Activated CD4-positive, alpha-beta T cell treated with anti-CD3 and anti-CD28 coated beads for 1 hour (primary cell): ENCODE data around the gene MED12L.
"Not testable (repeated sequence)": the region's sequence is repeated elsewhere in the genome, so short reads cannot be mapped to it uniquely, and the experiment has no call there.

Experiments used
- DNase-seq: peaks from one replicate; pipeline ENCODE4 v3.0.0-alpha.2; 2020

MED12L gene

DNA sequence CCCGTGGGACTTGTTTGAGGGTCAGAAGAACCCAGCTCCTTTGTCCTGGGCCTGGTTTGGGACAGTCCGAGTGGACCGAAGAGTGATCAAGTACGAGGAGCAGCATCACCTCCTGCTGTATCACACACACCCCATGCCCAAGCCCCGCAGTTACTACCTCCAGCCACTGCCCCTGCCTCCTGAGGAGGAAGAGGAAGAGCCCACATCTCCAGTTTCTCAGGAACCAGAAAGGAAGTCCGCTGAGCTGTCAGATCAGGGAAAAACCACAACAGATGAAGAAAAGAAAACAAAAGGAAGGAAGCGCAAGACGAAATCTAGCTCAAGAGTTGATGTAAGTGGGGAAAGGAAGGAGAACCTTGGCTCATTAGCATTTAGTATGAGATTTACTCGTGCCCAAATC is 302.4 kb downstream of the MED12L start:
- no peak for DNase-seq

DNA sequence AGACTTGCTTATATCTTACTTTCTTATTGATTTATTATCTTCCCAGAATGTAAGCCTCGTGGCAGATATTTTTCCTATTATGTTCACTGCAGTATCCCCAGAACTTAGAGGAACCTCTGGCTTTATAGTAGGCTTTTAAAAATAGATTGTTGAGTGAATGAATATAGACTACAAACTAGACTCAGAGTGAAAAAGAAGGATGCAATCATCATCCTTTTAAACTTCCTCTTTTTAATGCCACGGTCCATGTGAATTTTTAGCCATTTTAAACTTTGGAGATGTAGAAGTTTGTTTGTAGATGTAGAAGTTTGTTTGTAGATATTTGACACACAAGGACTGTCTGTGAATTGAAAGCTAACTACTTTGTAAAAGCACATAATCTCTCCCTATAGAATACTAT is 306.3 kb downstream of the MED12L start:
- DNase-seq: no peak

GRCh38 chr3:151392191-151392590 is 306.7 kb downstream of the MED12L start:
- DNase-seq: not testable (repeated sequence)

DNA sequence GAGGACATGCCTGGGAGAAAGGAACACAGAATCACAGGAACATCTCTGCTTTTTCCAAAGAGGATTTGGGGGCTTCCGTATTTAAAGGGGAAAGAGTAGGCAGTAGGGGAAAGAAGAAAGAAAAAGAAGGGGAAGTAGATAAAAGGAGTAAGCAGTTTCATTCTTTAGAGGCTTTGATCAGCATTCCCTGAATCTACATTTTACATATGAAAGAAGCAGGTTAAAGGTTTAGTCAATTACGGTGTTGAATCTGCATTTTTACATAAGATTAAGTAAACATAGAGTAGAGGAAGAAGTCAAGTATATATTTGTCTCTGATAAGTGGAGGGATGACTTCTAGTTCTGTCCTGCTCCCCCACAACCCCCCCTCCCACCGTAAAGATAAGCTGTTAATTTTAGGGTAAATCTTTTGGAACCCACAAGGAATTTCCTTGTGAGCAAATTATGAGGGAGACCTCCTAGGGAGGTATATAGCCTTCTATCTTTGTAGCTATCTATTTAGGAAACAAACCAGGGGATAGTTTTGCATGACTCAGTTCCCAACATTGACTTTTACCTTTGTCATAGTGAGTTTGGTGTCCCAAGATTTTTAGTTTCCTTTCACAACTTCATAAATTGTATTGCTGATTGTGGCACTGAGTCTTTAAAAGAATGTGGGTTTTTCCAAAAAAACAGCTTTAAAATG is 307.8 kb downstream of the MED12L start:
- DNase-seq: no peak

DNA sequence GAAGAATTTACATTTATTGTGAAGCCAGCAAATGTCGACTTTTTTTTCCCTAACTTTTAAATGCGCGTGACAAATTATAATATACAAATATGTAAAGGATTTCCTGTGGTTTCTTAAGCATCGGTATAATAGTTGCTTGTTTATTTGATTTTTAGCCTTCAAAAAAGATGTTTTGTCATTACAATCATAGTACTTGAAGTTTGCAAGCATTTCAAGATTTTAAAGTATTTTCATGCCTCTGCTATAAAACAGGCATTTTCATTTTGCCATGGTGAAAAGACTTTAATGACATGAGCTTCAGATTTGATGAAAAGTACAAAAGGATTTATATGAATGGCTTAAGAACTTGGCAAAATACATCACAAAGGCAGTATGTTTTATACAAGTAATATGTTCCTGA is 308.5 kb downstream of the MED12L start:
- no peak for DNase-seq

DNA sequence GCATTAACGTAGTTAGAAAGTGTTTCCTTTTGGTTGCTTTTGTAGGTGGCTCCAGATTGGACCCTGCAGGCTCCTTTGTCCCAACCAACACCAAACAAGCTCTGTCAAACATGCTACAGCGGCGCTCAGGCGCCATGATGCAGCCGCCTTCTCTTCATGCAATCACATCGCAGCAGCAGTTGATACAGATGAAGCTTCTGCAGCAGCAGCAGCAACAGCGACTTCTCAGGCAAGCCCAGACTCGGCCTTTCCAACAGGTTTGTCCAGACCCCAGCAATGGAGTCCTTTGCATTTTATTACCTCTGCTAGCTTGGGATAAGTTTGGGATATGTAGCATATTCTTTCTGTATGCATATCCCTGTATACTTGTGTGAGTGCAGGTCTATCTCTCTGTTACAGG is 309.1 kb downstream of the MED12L start:
- no peak for DNase-seq

DNA sequence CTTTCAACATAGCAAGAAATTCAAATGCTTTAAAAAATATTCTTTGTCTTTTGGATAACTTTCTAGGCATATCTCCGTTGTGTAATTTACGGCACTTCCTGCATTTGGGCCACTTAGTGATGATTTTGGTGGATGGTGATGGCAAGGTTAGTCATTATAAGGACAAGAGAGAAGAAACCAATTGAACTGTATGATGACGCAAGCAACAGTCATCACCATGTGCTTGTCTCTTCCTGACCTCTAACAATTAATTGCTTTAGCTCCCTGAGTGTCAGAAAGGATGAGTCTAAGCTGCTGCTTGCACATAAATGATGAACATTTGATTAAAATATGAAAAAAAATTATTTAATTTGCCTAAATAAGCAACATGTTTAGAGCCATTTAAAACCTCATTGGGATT is 310.3 kb downstream of the MED12L start:
- no peak for DNase-seq

DNA sequence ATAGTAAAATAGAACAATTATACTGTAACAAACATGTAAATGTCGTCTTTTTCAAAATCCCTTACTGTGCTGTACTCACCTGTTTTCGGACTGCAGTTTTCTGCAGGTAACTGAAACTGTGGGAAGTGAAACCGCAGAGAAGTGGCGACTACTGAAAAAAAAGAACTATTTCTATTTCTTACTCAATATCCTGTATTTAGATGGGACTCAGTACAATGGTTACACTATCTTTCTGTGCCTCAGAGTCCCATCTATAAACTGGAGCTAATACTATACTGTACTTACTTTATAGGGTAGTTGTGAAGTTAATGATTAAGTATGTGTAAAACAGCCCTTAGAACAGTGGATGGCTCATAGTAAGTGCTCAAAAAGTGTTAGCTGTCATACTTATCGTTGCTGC is 313.4 kb downstream of the MED12L start:
- no peak for DNase-seq

GRCh38 chr3:151400341-151400740 is 314.9 kb downstream of the MED12L start:
- no peak for DNase-seq

DNA sequence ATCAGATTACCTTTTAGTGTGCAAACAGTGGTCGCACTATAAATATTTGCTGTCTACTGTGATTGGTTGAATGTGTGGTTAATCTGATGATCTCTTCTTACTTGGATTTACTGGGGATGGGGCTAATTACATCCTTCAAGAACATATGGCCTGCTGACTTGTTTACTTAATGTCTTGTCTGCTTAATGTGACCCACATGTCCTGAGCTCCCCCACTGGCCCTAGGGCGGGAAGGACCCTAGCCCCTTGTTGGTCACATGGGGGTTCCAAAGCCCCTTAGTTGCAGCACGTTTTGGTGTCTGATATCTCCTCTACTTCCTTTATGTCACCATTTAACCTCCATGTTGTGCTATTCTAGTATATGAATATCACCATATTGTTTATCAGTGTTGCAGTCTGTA is 316.9 kb downstream of the MED12L start:
- no peak for DNase-seq

DNA sequence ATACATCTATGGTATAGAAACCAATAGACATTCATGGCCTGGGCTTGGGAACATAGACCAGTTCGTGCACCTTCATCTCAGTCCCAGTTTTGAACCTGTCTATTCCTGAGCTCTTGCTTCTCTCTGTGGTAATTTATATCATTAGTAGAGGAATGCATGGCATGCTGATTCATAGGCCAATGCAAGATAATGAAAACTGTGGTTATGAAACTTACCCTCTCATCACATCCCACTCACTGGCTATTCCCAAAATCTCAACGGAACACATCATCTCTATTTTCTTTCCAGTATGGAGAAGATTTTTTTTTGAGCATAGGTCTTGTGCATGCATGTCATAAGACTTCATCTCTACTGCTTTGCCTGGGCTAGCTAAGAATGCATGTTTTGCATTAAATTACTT is 317.8 kb downstream of the MED12L start:
- no peak for DNase-seq

- no peak for DNase-seq
Measured at GRCh38 chr3:151404316-151404715, 318.9 kb downstream of the MED12L start.

DNA sequence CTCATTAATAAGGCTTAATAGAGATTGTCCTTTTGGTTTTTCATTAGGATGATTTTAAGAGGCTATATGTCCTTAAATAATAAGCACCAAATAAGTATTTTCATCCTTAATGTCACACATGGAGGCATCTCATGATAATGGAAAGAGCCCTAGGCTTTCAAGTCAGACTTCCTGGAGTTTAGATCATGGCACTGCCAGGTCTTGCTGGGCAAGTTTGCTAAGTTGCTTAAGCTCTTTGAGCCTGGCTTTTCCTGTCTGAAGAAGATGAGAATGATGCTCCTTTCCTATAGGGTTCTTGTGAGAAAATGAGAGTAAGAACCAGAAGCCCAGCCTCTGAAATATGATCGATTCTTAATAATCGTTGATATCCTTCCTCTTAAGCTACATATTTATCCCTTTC is 322.5 kb downstream of the MED12L start:
- no peak for DNase-seq

DNA sequence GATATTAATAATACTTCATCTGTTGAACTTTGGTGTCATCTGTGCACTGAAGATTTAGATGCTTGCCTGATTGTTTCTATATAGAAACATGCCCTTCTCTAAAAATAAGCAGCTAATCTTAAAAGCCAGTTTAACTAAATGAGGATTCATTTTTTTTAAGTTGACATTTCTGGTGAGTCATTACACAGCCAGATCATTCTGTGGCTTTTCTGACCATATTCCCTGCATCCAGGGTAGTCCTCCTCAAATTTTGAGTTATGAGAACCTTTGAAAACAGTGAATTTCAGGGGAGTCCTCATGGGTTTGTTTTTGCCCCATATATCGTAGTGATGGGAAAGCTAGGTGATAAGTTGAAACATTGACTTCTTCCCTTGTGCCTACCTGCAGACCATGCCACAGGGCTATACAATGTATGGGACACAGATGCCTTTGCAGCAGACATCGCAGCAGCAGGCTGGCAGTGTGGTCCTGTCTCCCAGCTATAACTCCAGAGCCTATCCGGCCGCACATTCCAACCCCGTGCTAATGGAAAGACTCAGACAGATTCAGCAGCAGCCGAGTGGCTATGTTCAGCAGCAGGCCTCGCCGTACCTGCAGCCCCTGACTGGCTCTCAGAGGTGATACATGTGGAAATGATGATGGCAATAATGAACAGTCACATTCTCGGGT is 325.6 kb downstream of the MED12L start:
- DNase-seq: no peak

- DNase-seq: no peak
Measured at GRCh38 chr3:151412989-151413388, 327.5 kb downstream of the MED12L start.

- DNase-seq: no peak
Measured at GRCh38 chr3:151415289-151415688, 329.8 kb downstream of the MED12L start.

GRCh38 chr3:151419806-151420205 is 334.3 kb downstream of the MED12L start:
- no peak for DNase-seq

GRCh38 chr3:151421938-151422337 is 336.5 kb downstream of the MED12L start:
- DNase-seq: no peak

DNA sequence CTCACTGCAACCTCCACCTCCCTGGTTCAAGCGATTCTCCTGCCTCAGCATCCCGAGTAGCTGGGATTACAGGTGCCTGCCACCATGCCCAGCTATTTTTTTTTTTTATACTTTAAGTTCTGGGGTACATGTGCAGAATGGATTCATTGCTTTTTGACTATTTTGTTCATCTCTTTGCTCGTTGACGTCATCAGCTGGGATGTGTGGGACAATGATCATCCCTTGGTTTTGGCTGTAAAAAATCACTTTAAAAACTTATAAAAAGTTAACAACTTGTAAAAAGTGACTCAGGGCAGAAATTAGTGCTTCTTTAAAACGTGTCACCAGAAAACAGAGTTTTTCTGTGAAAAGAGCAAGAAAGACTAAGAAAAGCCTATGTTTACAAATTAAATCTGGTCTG is 337.6 kb downstream of the MED12L start:
- no peak for DNase-seq

GRCh38 chr3:151425627-151426340 is 340.3 kb downstream of the MED12L start:
- no peak for DNase-seq

GRCh38 chr3:151426341-151426657 is 340.8 kb downstream of the MED12L start:
- DNase-seq: no peak

- DNase-seq: no peak
Measured at GRCh38 chr3:151428386-151428785, 342.9 kb downstream of the MED12L start.

- no peak for DNase-seq
Measured at GRCh38 chr3:151430821-151431484, 345.5 kb downstream of the MED12L start.

DNA sequence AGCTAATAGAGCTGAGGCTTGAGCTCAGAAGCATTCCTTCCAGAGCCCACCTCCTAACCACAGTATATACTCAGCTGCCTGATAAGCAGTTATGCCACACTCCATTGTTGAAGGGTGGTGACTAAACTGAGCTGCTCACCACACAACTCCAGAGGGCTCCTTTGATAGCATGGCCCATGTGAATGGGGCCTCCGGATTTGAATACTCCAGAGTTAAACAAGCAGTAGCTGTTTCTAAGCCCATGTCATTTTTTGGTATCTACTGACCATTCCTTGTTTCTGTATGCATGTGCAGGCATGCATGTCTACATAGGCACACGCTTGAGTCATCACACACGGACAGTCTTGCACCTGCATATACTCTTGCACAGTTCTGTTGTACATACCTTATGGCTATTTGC is 346.5 kb downstream of the MED12L start:
- DNase-seq: no peak
